ACC112 (cell line): Measurements from ENCODE around the gene CD84.
"Not testable (repeated sequence)": the region's sequence is repeated elsewhere in the genome, so short reads cannot be mapped to it uniquely, and the experiment has no call there.

ENCODE experiments used
- H2AFZ ChIP-seq: fragments of 200-600 bp; sonication (generic); one replicate; pipeline ENCODE4 v1.6.0; 2017; ENCODE audit warnings: antibody characterized with exemption, low read length; ENCODE audit not compliant: unreplicated experiment
- H3K27ac ChIP-seq: fragments of 200-600 bp; sonication (generic); 2 replicates; pipeline ENCODE4 v1.5.1; 2014; ENCODE audit warnings: low read depth, mild to moderate bottlenecking, antibody characterized with exemption, low read length, moderate library complexity
- H3K27me3 ChIP-seq: fragments of 200-600 bp; sonication (generic); 2 replicates; pipeline ENCODE4 v1.6.1; 2014; ENCODE audit warnings: mild to moderate bottlenecking, antibody characterized with exemption, low read length, moderate library complexity, mixed read lengths; ENCODE audit not compliant: insufficient read depth
- H3K36me3 ChIP-seq: fragments of 200-600 bp; sonication (generic); 2 replicates; pipeline ENCODE4 v1.6.1; 2016; ENCODE audit warnings: mild to moderate bottlenecking, antibody characterized with exemption, low read length, moderate library complexity, mixed read lengths; ENCODE audit not compliant: insufficient read depth
- H3K4me1 ChIP-seq: fragments of 200-600 bp; sonication (generic); one replicate; pipeline ENCODE4 v1.6.1; 2016; ENCODE audit warnings: low read length, mixed read lengths; ENCODE audit not compliant: insufficient read depth, unreplicated experiment, control insufficient read depth
- H3K4me3 ChIP-seq: fragments of 200-600 bp; sonication (generic); 2 replicates; pipeline ENCODE4 v1.5.1; 2014; ENCODE audit warnings: mild to moderate bottlenecking, low read depth, low read length
- H3K79me2 ChIP-seq: fragments of 200-600 bp; sonication (generic); one replicate; pipeline ENCODE4 v1.6.0; 2016; ENCODE audit warnings: low read length; ENCODE audit not compliant: control insufficient read depth, unreplicated experiment, insufficient read depth

Gene CD84

DNA sequence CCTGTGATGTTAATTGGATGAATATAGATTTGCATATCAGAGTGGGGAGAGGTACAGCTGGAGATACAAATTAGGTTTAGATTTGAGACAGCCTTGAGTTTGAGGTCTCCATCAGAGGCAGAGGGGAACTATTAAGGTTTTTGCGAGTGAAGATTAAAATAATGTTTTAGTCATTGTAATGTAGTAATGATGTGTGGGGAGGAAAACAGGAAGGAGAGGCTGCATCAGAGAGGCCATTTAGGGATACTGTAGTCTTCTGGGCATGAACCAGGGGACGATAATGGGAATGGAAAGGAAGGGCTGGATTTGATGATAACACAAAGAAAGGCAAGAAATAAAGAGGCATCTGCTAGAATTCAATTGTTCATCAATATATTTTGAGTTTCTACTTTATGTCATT, 9.5 kb downstream of the CD84 start:
- no peaks in the 10 kb centered on the region for H3K4me1 ChIP-seq
- no peaks in the 10 kb centered on the region for H3K36me3 ChIP-seq
- no peaks in the 10 kb centered on the region for H3K79me2 ChIP-seq
- no peak overlapping the region for H2AFZ ChIP-seq
- no peak overlapping the region for H3K4me3 ChIP-seq
- H3K27me3 ChIP-seq = peaks cover 4% of the 10 kb centered on the region; the same call in 1 of the 2 replicates
- H3K27ac ChIP-seq = no peak overlapping the region

DNA sequence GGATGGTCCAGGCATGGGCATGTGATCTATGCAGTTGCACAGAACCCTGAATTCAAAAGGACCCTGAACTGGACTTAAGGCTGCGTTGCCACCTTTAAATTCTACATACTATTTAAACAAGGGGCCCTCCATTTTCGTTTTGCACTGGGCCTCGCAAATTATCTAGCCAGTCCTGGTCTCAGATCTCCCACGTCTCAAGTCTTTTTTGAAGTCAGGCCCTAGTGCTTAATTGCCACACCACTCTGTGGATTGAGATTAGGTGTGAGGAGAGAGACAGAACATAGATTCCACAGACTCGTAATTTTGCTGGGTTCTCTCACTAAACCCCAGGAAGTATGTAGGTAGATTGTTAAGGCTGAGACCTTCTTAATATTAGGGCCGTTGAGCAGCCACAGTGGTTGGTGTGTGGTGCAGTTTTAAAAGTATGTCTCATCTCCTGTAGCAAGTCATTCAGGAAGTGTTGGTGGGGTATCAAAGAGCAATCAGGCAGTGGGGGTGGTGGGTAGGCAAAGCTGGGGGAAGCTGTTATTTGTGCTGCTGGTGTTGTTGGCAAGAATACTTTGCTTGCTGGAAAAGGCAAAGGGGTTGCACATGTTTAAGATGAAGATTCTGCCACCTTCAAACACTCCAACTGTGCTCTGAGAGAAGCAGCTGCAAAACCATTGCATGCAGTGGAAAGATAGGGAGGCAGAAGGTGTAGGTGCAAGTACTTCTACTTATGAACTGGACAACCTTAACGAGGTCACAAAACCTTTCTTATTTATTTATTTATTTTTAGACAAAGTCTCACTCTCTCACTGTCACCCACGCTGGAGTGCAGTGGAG, 11.2 kb downstream of the CD84 start:
- H3K27ac ChIP-seq = no peak overlapping the region
- no peaks in the 10 kb centered on the region for H3K4me1 ChIP-seq
- no peaks in the 10 kb centered on the region for H3K79me2 ChIP-seq
- H2AFZ ChIP-seq = no peak overlapping the region
- no peaks in the 10 kb centered on the region for H3K36me3 ChIP-seq
- peaks cover 9% of the 10 kb centered on the region; the same call in 1 of the 2 replicates for H3K27me3 ChIP-seq
- no peak overlapping the region for H3K4me3 ChIP-seq

DNA sequence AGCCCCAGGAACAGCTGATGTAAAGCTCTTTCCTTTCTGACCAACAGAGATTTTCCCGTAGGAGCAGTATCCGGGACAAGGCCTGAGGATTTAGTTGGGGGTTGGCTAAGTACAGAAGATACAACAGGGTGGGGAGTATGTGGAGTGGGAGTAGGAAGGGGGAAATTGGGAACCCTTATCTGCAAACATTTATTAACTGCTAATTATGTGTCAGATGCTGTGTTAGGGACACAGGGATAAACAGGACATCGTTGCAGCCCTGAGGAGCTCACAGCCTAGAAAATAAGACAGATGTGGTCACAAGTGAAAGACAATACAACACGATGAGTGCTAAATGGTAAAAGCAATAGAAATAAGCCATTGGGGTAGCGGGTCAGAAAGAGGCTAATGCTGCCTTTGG, 12.0 kb downstream of the CD84 start:
- Histone ChIP-seq H3K27ac (no peak overlapping the region), H3K4me3 (no peak overlapping the region), H3K36me3 (no peaks in the 10 kb centered on the region), H3K79me2 (no peaks in the 10 kb centered on the region), H3K27me3 (peaks cover 9% of the 10 kb centered on the region; the same call in 1 of the 2 replicates), H2AFZ (no peak overlapping the region), H3K4me1 (no peaks in the 10 kb centered on the region)

DNA sequence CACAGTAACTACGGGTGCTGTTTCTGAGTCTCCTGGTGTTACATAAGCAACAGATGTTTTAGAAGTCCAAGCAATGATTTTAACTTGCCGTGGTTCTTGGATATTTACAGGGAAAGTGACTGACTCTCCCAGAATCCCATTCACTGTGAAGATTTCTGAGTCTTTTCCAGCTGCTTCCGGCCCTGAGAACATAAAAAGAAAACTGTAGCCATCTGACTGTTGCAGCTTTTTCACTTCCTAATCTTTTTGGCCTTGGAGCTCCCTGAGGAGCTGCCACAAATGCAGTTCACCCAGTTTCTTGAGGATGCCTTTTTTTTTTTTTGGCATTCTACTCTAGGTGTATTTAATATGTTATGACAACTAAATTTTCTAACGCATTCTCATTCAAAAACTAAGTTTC, 13.7 kb downstream of the CD84 start:
- no peak overlapping the region for H2AFZ ChIP-seq
- H3K4me1 ChIP-seq = no peaks in the 10 kb centered on the region
- H3K79me2 ChIP-seq = no peaks in the 10 kb centered on the region
- H3K4me3 ChIP-seq = no peak overlapping the region
- no peak overlapping the region for H3K27ac ChIP-seq
- peaks cover 9% of the 10 kb centered on the region; the same call in 1 of the 2 replicates for H3K27me3 ChIP-seq
- H3K36me3 ChIP-seq = no peaks in the 10 kb centered on the region

- H3K27me3 ChIP-seq = peaks cover 13% of the 10 kb centered on the region; the same call in 1 of the 2 replicates
- H3K4me1 ChIP-seq, H3K4me3 ChIP-seq, H3K36me3 ChIP-seq, H3K27ac ChIP-seq, H2AFZ ChIP-seq, H3K79me2 ChIP-seq: not testable (repeated sequence)
These were observed 16.1 kb downstream of the CD84 start for GRCh38 chr1:160563230-160563629.

- H3K4me3 ChIP-seq, H3K4me1 ChIP-seq, H2AFZ ChIP-seq, H3K27ac ChIP-seq, H3K36me3 ChIP-seq, H3K27me3 ChIP-seq, H3K79me2 ChIP-seq: not testable (repeated sequence)
These were observed 16.6 kb downstream of the CD84 start for GRCh38 chr1:160562745-160563144.

DNA sequence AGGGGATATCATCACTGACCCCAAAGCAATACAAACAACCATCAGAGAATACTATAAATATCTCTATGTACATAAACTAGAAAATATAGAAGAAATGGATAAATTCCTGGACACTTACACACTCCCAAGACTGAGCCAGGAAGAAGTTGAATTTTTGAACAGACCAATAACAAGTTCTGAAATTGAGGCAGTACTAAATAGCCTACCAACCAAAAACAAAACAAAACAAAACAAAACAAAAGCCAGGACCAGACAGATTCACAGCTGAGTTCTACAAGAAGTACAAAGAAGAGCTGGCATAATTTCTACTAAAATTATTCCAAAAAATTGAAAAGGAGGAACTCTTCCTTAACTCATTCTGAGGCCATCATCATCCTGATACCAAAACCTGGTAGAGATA, 18.5 kb downstream of the CD84 start:
- Histone ChIP-seq H3K79me2 (no peaks in the 10 kb centered on the region), H3K4me3 (no peak overlapping the region), H3K27ac (no peak overlapping the region), H3K27me3 (peaks cover 17% of the 10 kb centered on the region; the same call in 1 of the 2 replicates), H2AFZ (no peak overlapping the region), H3K4me1 (no peaks in the 10 kb centered on the region), H3K36me3 (no peaks in the 10 kb centered on the region)

GRCh38 chr1:160560045-160560705, 19.1 kb downstream of the CD84 start:
- no peak overlapping the region for H3K4me3 ChIP-seq

GRCh38 chr1:160559437-160559836, 19.9 kb downstream of the CD84 start:
- H3K4me3 ChIP-seq, H3K79me2 ChIP-seq, H2AFZ ChIP-seq, H3K36me3 ChIP-seq, H3K4me1 ChIP-seq, H3K27ac ChIP-seq: not testable (repeated sequence)
- H3K27me3 ChIP-seq = peaks cover 22% of the 10 kb centered on the region; the same call in 1 of the 2 replicates

More at GRCh38 chr1:160560045-160560705, 19.1 kb downstream of the CD84 start:
- Histone ChIP-seq H2AFZ (no peak overlapping the region), H3K79me2 (no peaks in the 10 kb centered on the region), H3K36me3 (no peaks in the 10 kb centered on the region), H3K4me1 (no peaks in the 10 kb centered on the region), H3K27me3 (peaks cover 22% of the 10 kb centered on the region; the same call in 1 of the 2 replicates), H3K27ac (no peak overlapping the region)

- H3K4me3 ChIP-seq = no peak overlapping the region
- no peak overlapping the region for H3K27ac ChIP-seq
- H2AFZ ChIP-seq = no peak overlapping the region
- no peaks in the 10 kb centered on the region for H3K79me2 ChIP-seq
- no peaks in the 10 kb centered on the region for H3K4me1 ChIP-seq
- H3K27me3 ChIP-seq = peaks cover 21% of the 10 kb centered on the region; the same call in 1 of the 2 replicates
- H3K36me3 ChIP-seq = no peaks in the 10 kb centered on the region
These were observed 20.5 kb downstream of the CD84 start for GRCh38 chr1:160558660-160559380.
